ENCODE data around the gene CYP2C19. TPM values are rescaled to one million over a fixed set of nuclear protein-coding genes. Genes with fewer than 3 reads are reported as not detected.
"Not testable (repeated sequence)": the region's sequence is repeated elsewhere in the genome, so short reads cannot be mapped to it uniquely, and the experiment has no call there.

Gene CYP2C19
- total and polyA plus RNA-seq, 2 of the 4 experiments (the other 2 are of a cell fraction) = not detected

- in situ Hi-C loops (cut with MboI; ENCODE audit: low sequenced_read_pairs) (no loop called here), intact Hi-C loops (cut with micrococcal nuclease) (no loop called here), dilution Hi-C loops (cut with HindIII; ENCODE audit: low sequenced_read_pairs, unreplicated experiment) (no loop called here)
- Histone ChIP-seq H2AK5ac (ENCODE audit: low read depth, low read length) (no peak overlapping the region), H4K20me1 (ENCODE audit: insufficient read depth, low read length) (no peaks in the 10 kb centered on the region), H3K14ac (replicated peaks; ENCODE audit: low read depth, low read length) (no peak overlapping the region), H4K8ac (ENCODE audit: low read depth in 2 of 2, low read length in 2 of 2) (no peak overlapping the region), H2AFZ (replicated peaks; ENCODE audit: low read length, poor library complexity) (no peak overlapping the region), H3K4me1 (ENCODE audit: control insufficient read depth, insufficient read depth, low read length) (no peaks in the 10 kb centered on the region), H3K36me3 (ENCODE audit: control insufficient read depth, insufficient read depth, low read length) (no peaks in the 10 kb centered on the region), H3K27ac (ENCODE audit: insufficient read depth, low read length) (no peak overlapping the region), H2BK120ac (ENCODE audit: low read depth, low read length) (no peak overlapping the region), H4K91ac (ENCODE audit: insufficient read depth, low read depth, low read length) (no peak overlapping the region), H3K4ac (ENCODE audit: low read depth, low read length) (no peak overlapping the region), H2BK5ac (ENCODE audit: low read depth, low read length, poor library complexity, severe bottlenecking) (no peak overlapping the region), H2BK15ac (ENCODE audit: low read depth, low read length) (no peak overlapping the region), H3K23ac (ENCODE audit: low read depth, low read length) (no peak overlapping the region), H2AK9ac (replicated peaks; ENCODE audit: low read depth, low read length, poor library complexity) (no peak overlapping the region), H3K56ac (ENCODE audit: extremely low read depth, insufficient read depth, low read length) (no peak overlapping the region), H3K4me2 (ENCODE audit: low read depth, low read length) (no peak overlapping the region), H3K9me3 (ENCODE audit: control insufficient read depth, insufficient read depth, low read length) (peaks cover 19% of the 10 kb centered on the region), H3K27me3 (ENCODE audit: control insufficient read depth, insufficient read depth, low read length) (no peaks in the 10 kb centered on the region), H3K79me1 (ENCODE audit: low read depth in 1 of 2, low read length in 2 of 2) (no peaks in the 10 kb centered on the region), H4K5ac (ENCODE audit: low read depth, low read length) (no peak overlapping the region), H3K9ac (ENCODE audit: low read depth, low read length) (no peak overlapping the region), H3K4me3 (ENCODE audit: insufficient read depth, low read depth, low read length) (no peak overlapping the region), H3K18ac (ENCODE audit: low read depth, low read length) (no peak overlapping the region), H2BK20ac (ENCODE audit: low read depth, low read length) (no peak overlapping the region), H3K9me1 (ENCODE audit: insufficient read depth, low read length) (no peaks in the 10 kb centered on the region)
- BruUV-seq (replicated peaks) = no TSS peak
- ChIA-PET CTCF (no interaction called here), POLR2A (ENCODE audit: unreplicated experiment) (no interaction called here)
- TF ChIP-seq NFE2L2 (IDR thresholded peaks at IDR 0.05; ENCODE audit: low read depth, low read length) = no peak
- TF ChIP-seq CHD1 (IDR thresholded peaks at IDR 0.05; ENCODE audit: low read depth, low read length) = no peak
- no peak for TF ChIP-seq USF2 (IDR thresholded peaks at IDR 0.05; ENCODE audit: low read depth, low read length)
- no CpG with 5 or more reads among the region's 1 CpG for WGBS, 2 experiments (ENCODE audit: extremely low coverage in 2 of 2, insufficient read length in 1 of 2)
- ATAC-seq (ENCODE audit: low read depth) = no peak
- no peak for DNase-seq
These were observed 40.8 kb downstream of the CYP2C19 start for GRCh38 chr10:94803307-94803706.

- H3K23ac ChIP-seq (ENCODE audit: low read depth, low read length); intact Hi-C loops (cut with micrococcal nuclease); H3K4me1 ChIP-seq (ENCODE audit: control insufficient read depth, insufficient read depth, low read length); H3K79me1 ChIP-seq (ENCODE audit: low read depth in 1 of 2, low read length in 2 of 2); H3K27me3 ChIP-seq (ENCODE audit: control insufficient read depth, insufficient read depth, low read length); H3K14ac ChIP-seq (replicated peaks; ENCODE audit: low read depth, low read length); H3K36me3 ChIP-seq (ENCODE audit: control insufficient read depth, insufficient read depth, low read length); BruUV-seq (replicated peaks); H3K9me3 ChIP-seq (ENCODE audit: control insufficient read depth, insufficient read depth, low read length); H3K4me3 ChIP-seq (ENCODE audit: insufficient read depth, low read depth, low read length); H4K8ac ChIP-seq (ENCODE audit: low read depth in 2 of 2, low read length in 2 of 2); H4K91ac ChIP-seq (ENCODE audit: insufficient read depth, low read depth, low read length); H2BK5ac ChIP-seq (ENCODE audit: low read depth, low read length, poor library complexity, severe bottlenecking); H3K27ac ChIP-seq (ENCODE audit: insufficient read depth, low read length); H3K9me1 ChIP-seq (ENCODE audit: insufficient read depth, low read length); H2AFZ ChIP-seq (replicated peaks; ENCODE audit: low read length, poor library complexity); POLR2A ChIA-PET (ENCODE audit: unreplicated experiment); CTCF ChIA-PET; H3K4me2 ChIP-seq (ENCODE audit: low read depth, low read length); H2BK20ac ChIP-seq (ENCODE audit: low read depth, low read length); H2AK9ac ChIP-seq (replicated peaks; ENCODE audit: low read depth, low read length, poor library complexity); H4K5ac ChIP-seq (ENCODE audit: low read depth, low read length); H4K20me1 ChIP-seq (ENCODE audit: insufficient read depth, low read length); dilution Hi-C loops (cut with HindIII; ENCODE audit: low sequenced_read_pairs, unreplicated experiment); H2BK120ac ChIP-seq (ENCODE audit: low read depth, low read length); in situ Hi-C loops (cut with MboI; ENCODE audit: low sequenced_read_pairs); H2AK5ac ChIP-seq (ENCODE audit: low read depth, low read length); DNase-seq; H2BK15ac ChIP-seq (ENCODE audit: low read depth, low read length); ATAC-seq (ENCODE audit: low read depth); H3K56ac ChIP-seq (ENCODE audit: extremely low read depth, insufficient read depth, low read length); H3K4ac ChIP-seq (ENCODE audit: low read depth, low read length); H3K18ac ChIP-seq (ENCODE audit: low read depth, low read length); H3K9ac ChIP-seq (ENCODE audit: low read depth, low read length): not testable (repeated sequence)
- no CpG with 5 or more reads among the region's 13 CpGs for WGBS, 2 experiments (ENCODE audit: extremely low coverage in 2 of 2, insufficient read length in 1 of 2)
These were observed 67.5 kb downstream of the CYP2C19 start for GRCh38 chr10:94830025-94830424.

All from IMR-90 (cell line).